ENCODE measurements around the gene PPT1.

GRCh38 chr1:40132383-40133311 lies 35.6 kb upstream of the PPT1 start:
- TF ChIP-seq PAX5 (IDR thresholded peaks at IDR 0.05; ENCODE audit: insufficient read depth, low read length, severe bottlenecking) (no peak), TAF1 (IDR thresholded peaks at IDR 0.05; ENCODE audit: low read depth, low read length) (no peak), POLR2AphosphoS5 (IDR thresholded peaks at IDR 0.05; ENCODE audit: low read depth, low read length) (no peak), POLR2A (IDR thresholded peaks at IDR 0.05; ENCODE audit: low read depth, low read length) (no peak), POU2F2 (IDR thresholded peaks at IDR 0.05; ENCODE audit: low read depth, low read length) (no peak), SPI1 (IDR thresholded peaks at IDR 0.05; ENCODE audit: low read depth, low read length) (no peak)

Data from GM12891 (cell line).